SW480 (cell line): ENCODE data around the gene OPN1MW.
"Not testable (repeated sequence)": the region's sequence is repeated elsewhere in the genome, so short reads cannot be mapped to it uniquely, and the experiment has no call there.

Experiments used
- DNase-seq: peaks from one replicate; pipeline ENCODE4 v3.0.0-alpha.2; 2016; ENCODE audit warnings: low spot score

OPN1MW gene

GRCh38 chrX:154182296-154182695, at the start of gene OPN1MW:
Gene OPN1MW (plus strand): TSS chrX:154182596. CDS start chrX:154182678, 82 bp downstream.
- DNase-seq = not testable (repeated sequence)

DNA sequence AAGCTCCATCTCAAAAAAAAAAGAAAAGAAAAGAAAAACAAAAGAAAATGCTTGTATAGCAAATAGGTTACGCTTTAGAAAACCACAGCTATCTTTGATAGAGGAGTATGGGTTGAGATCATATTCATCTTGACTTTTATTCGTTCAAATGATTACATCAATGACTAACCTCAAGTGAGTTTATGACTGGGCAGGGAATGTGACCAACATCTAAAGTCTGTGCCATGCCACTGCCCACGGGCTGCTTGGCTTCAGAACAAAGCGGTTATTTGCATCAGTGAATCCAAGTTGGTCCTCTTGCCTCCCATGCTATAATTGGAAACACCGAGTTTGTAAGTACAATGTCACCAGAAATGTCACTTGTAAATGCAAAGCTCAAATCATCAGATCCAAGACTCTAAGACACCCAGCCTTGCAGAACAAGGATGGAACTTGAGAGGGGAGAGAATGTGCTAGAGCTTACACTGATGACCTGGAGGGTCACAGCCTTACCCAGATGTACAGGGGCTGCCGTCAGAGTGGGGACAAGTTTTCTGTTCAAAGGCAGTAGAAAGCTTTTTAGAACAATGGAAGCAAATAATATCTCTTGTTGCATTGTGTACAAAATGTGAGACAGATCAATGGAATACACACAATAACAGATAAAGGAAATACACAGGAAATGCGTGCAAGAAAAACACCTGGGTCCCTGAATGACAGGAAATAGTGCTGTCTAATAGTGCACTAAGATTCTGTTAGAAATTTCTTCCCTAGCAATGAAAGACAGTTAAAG, 46.8 kb upstream of the OPN1MW start:
- peak; percentile 49 for DNase-seq

GRCh38 chrX:154136627-154137161, 45.7 kb upstream of the OPN1MW start:
- peak; percentile 58 for DNase-seq

- DNase-seq = no peak
Observed at GRCh38 chrX:154138857-154139256, 43.5 kb upstream of the OPN1MW start.

DNA sequence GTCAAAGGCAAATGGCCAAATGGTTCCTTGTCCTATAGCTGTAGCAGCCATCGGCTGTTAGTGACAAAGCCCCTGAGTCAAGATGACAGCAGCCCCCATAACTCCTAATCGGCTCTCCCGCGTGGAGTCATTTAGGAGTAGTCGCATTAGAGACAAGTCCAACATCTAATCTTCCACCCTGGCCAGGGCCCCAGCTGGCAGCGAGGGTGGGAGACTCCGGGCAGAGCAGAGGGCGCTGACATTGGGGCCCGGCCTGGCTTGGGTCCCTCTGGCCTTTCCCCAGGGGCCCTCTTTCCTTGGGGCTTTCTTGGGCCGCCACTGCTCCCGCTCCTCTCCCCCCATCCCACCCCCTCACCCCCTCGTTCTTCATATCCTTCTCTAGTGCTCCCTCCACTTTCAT, 42.2 kb upstream of the OPN1MW start:
- DNase-seq = no peak

DNA sequence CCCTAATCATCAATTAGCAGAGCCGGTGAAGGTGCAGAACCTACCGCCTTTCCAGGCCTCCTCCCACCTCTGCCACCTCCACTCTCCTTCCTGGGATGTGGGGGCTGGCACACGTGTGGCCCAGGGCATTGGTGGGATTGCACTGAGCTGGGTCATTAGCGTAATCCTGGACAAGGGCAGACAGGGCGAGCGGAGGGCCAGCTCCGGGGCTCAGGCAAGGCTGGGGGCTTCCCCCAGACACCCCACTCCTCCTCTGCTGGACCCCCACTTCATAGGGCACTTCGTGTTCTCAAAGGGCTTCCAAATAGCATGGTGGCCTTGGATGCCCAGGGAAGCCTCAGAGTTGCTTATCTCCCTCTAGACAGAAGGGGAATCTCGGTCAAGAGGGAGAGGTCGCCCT, 41.7 kb upstream of the OPN1MW start:
- no peak for DNase-seq

DNA sequence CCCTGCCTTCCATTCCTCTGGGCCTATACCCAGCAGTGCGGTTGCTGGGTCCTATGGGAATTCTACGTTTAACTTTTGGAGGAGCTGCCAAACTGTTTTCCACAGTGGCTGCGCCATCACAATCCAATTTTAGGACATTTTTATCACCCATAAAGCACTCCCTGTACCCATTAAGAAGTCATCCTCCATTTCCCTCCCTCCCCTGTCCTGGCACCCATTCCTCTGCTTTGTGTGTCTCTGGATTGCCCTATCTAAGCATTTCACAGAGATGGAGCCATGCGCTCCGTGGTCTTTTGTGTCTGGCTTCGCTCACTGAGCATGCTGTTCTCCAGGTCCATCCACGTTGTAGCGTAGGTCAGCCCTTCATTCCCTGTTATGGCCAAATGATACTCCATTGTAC, 40.0 kb upstream of the OPN1MW start:
- DNase-seq = no peak

GRCh38 chrX:154142950-154143745, 39.2 kb upstream of the OPN1MW start:
- no peak for DNase-seq

DNA sequence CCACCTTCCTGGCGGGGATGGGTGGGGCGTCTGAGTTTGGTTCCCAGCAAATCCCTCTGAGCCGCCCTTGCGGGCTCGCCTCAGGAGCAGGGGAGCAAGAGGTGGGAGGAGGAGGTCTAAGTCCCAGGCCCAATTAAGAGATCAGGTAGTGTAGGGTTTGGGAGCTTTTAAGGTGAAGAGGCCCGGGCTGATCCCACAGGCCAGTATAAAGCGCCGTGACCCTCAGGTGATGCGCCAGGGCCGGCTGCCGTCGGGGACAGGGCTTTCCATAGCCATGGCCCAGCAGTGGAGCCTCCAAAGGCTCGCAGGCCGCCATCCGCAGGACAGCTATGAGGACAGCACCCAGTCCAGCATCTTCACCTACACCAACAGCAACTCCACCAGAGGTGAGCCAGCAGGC, 38.4 kb upstream of the OPN1MW start, which contains the start of gene OPN1LW:
OPN1LW (plus strand) TSS at position 234 of the 400 bp plus-strand sequence; CDS start at position 275, 41 bp downstream.
- not testable (repeated sequence) for DNase-seq

GRCh38 chrX:154151030-154151429, 31.4 kb upstream of the OPN1MW start:
- DNase-seq = not testable (repeated sequence)

- not testable (repeated sequence) for DNase-seq
Observed at GRCh38 chrX:154156221-154156620, 26.2 kb upstream of the OPN1MW start.

- not testable (repeated sequence) for DNase-seq
Observed at GRCh38 chrX:154157207-154157606, 25.2 kb upstream of the OPN1MW start.

DNA sequence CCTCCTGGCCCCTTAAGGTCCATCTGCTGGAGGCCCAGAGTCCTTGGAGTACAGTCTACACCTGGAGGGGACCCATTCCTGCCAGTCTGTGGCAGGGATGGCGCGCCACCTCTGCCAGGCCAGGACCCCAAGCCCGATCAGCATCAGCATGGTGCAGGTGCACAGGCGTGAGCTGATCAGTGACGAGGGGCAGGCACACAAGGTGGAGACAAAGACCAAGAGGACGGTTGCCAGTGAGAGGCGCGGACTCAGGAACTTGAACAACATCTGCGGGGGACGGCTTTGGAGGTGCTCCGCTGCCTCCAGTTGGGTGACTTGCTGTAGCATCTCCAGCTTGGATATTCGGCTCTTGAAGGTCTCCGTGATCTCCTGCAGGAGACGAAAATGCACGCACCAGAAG, 23.1 kb upstream of the OPN1MW start:
- not testable (repeated sequence) for DNase-seq

- not testable (repeated sequence) for DNase-seq
Observed at GRCh38 chrX:154164902-154165301, 17.5 kb upstream of the OPN1MW start.

- DNase-seq = not testable (repeated sequence)
Observed at GRCh38 chrX:154168384-154168783, 14.0 kb upstream of the OPN1MW start.

GRCh38 chrX:154172535-154172943, 9.9 kb upstream of the OPN1MW start:
- not testable (repeated sequence) for DNase-seq

GRCh38 chrX:154174356-154174755, 8.0 kb upstream of the OPN1MW start:
- not testable (repeated sequence) for DNase-seq

GRCh38 chrX:154183794-154184193, 1.4 kb downstream of the OPN1MW start:
- DNase-seq = not testable (repeated sequence)

GRCh38 chrX:154192846-154193245, 10.4 kb downstream of the OPN1MW start:
- DNase-seq = not testable (repeated sequence)

DNA sequence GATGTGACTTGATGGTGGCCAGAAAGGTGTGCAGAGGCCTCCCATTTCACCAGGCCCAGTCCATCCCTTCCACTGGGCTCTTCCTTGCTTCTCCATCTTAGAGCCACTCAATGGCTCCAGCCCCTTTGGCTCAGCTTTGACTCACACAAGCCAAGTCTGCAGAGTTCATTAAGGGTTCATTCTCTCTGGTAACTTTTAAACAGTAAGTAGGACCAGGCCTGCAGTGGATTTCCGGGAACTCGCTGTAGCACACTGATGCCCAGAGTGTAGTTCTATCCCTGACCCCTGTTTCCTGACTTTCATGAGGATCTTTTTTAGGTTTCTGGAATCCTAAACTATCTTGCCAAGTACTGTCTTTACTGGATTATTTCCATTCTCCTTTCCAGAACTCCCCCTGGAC, 11.9 kb downstream of the OPN1MW start:
- DNase-seq = not testable (repeated sequence)

DNA sequence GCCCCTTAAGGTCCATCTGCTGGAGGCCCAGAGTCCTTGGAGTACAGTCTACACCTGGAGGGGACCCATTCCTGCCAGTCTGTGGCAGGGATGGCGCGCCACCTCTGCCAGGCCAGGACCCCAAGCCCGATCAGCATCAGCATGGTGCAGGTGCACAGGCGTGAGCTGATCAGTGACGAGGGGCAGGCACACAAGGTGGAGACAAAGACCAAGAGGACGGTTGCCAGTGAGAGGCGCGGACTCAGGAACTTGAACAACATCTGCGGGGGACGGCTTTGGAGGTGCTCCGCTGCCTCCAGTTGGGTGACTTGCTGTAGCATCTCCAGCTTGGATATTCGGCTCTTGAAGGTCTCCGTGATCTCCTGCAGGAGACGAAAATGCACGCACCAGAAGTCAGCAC, 14.1 kb downstream of the OPN1MW start:
- not testable (repeated sequence) for DNase-seq

DNA sequence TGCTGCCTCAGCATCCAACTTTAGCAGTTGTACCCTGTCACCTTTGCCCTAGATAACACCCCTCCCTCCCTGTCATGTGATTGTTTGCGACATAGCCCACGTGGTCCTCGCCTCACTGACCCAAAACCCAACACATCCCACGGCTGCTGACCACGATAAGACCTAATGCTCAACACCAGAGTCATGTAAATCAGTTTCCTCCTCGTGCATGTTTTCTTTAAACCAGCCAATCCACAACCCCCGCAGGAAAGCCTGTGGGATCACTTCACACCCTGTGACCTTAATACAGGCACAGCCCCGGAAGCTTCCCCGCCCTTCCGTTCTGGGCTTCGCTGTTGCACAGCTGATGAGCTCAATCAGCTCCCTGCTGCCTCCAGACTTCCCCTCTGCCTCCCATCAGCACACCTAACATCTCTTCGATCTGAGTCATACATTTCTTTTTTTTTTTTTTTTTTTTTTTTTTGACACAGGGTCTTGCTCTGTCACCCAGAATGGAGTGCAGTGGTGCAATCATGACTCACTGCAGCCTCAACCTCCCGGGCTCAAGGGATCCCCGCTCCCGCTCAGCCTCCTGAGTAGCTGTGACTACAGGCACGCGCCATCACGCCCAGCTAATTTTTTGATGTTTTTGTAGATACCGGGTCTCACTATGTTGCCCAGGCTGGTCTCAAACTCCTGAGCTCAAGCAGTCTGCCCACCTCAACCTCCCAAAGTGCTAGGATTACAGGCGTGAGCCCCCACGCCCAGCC, 27.4 kb downstream of the OPN1MW start:
- not testable (repeated sequence) for DNase-seq
